CD1c-positive myeloid dendritic cell (primary cell): ENCODE data around the gene TLE3.
A peak's percentile ranks its signal among the peaks of the same experiment; 100 is the strongest.

Source experiments
- DNase-seq: peaks from one replicate; pipeline ENCODE4 v3.0.0-alpha.2; 2016; ENCODE audit errors: extremely low spot score

Gene TLE3

GRCh38 chr15:70099167-70099966, 1.6 kb upstream of the TLE3 start:
- peak; percentile 100 for DNase-seq

GRCh38 chr15:70098461-70099166, 897 bp upstream of the TLE3 start:
- DNase-seq: peak; percentile 28

- DNase-seq: no peak
These were observed 390 bp upstream of the TLE3 start for GRCh38 chr15:70098153-70098460.

- no peak for DNase-seq
These were observed 725 bp downstream of the TLE3 start for GRCh38 chr15:70097063-70097320.

GRCh38 chr15:70096215-70097062, 1.3 kb downstream of the TLE3 start:
- DNase-seq: peak; percentile 53

GRCh38 chr15:70095408-70096214, 2.1 kb downstream of the TLE3 start:
- DNase-seq: peak; percentile 54

- no peak for DNase-seq
These were observed 2.9 kb downstream of the TLE3 start for GRCh38 chr15:70094690-70095311.

- peak; percentile 46 for DNase-seq
These were observed 4.0 kb downstream of the TLE3 start for GRCh38 chr15:70093481-70094319.

- DNase-seq: no peak
These were observed 4.6 kb downstream of the TLE3 start for GRCh38 chr15:70093070-70093469.

- no peak for DNase-seq
These were observed 5.2 kb downstream of the TLE3 start for GRCh38 chr15:70092464-70093027.

- no peak for DNase-seq
These were observed 5.8 kb downstream of the TLE3 start for GRCh38 chr15:70091726-70092463.

GRCh38 chr15:70090436-70091296, 7.1 kb downstream of the TLE3 start:
- DNase-seq: peak; percentile 72

- no peak for DNase-seq
These were observed 8.1 kb downstream of the TLE3 start for GRCh38 chr15:70089692-70089971.

GRCh38 chr15:70088887-70089691, 8.6 kb downstream of the TLE3 start:
- DNase-seq: peak; percentile 66

- DNase-seq: no peak
These were observed 9.3 kb downstream of the TLE3 start for GRCh38 chr15:70088455-70088854.

GRCh38 chr15:70087708-70088352, 9.9 kb downstream of the TLE3 start:
- no peak for DNase-seq

GRCh38 chr15:70086636-70087035, 11.1 kb downstream of the TLE3 start:
- peak; percentile 72 for DNase-seq
